Transverse colon (tissue), 4 donors: ENCODE results near the gene KCTD1.

Experiments used
- CTCF ChIP-seq, 5 experiments: fragments of 200-600 bp in 3 of 5; fragments of 450-650 bp in 2 of 5; sonication (generic) in 3 of 5; IDR thresholded peaks; 1 replicate in 2 of 5; 2 replicates in 3 of 5; pipeline ENCODE4 v1.5.1; 2016 to 2017; ENCODE audit warnings: antibody characterized with exemption in 5 of 5, inconsistent platforms in 3 of 5, mild to moderate bottlenecking in 2 of 5, moderate library complexity in 1 of 5
- EP300 ChIP-seq: sonication (generic); formaldehyde crosslinking; IDR thresholded peaks from one replicate; pipeline ENCODE4 v1.6.1; 2017; ENCODE audit warnings: antibody characterized with exemption, low read depth
- POLR2A ChIP-seq: fragments of 450-650 bp; IDR thresholded peaks from one replicate; pipeline ENCODE4 v1.6.1; 2016; ENCODE audit warnings: antibody characterized with exemption, mild to moderate bottlenecking, moderate library complexity
- POLR2AphosphoS5 ChIP-seq, 3 donors: sonication (generic); formaldehyde crosslinking; IDR thresholded peaks; one replicate each; pipeline ENCODE4 v1.6.1; 2016; ENCODE audit warnings: antibody characterized with exemption in 3 of 3

- TF ChIP-seq CTCF (IDR thresholded peaks at IDR 0.05): no peak
- no peak for TF ChIP-seq EP300
- no peak for TF ChIP-seq POLR2AphosphoS5 (IDR thresholded peaks at IDR 0.05)
- TF ChIP-seq POLR2A: no peak
These were observed 26.7 kb downstream of the KCTD1 start for GRCh38 chr18:26521617-26522016.
